NCI-H2171 treated with DMSO at 0.1 percent for 48 hours (cell line): ENCODE measurements around the gene TSPAN32.

Source experiments
- DNase-seq: peaks from one replicate; lab custom pipeline; 2025; lab: John Stamatoyannopoulos, UW

Gene TSPAN32

GRCh38 chr11:2301631-2302305 lies at the start of gene TSPAN32, which contains the start of gene C11orf21:
Gene TSPAN32 (plus strand): TSS chr11:2302013. CDS start chr11:2302150, 137 bp downstream.
Gene C11orf21 (minus strand): TSS chr11:2301918. CDS start chr11:2301808, 110 bp downstream.
- no peak for DNase-seq

- no peak for DNase-seq
Measured at GRCh38 chr11:2252018-2252417, 49.8 kb upstream of the TSPAN32 start.

GRCh38 chr11:2256293-2256913 lies 45.4 kb upstream of the TSPAN32 start:
- no peak for DNase-seq

- no peak for DNase-seq
Measured at GRCh38 chr11:2256951-2257700, 44.7 kb upstream of the TSPAN32 start.

- DNase-seq, result no peak
Measured at GRCh38 chr11:2258501-2259465, 43.0 kb upstream of the TSPAN32 start.

- no peak for DNase-seq
Measured at GRCh38 chr11:2259466-2259830, 42.4 kb upstream of the TSPAN32 start.

GRCh38 chr11:2259897-2260451 lies 41.8 kb upstream of the TSPAN32 start:
- no peak for DNase-seq

- DNase-seq, result no peak
Measured at GRCh38 chr11:2260491-2261364, 41.1 kb upstream of the TSPAN32 start.

DNA sequence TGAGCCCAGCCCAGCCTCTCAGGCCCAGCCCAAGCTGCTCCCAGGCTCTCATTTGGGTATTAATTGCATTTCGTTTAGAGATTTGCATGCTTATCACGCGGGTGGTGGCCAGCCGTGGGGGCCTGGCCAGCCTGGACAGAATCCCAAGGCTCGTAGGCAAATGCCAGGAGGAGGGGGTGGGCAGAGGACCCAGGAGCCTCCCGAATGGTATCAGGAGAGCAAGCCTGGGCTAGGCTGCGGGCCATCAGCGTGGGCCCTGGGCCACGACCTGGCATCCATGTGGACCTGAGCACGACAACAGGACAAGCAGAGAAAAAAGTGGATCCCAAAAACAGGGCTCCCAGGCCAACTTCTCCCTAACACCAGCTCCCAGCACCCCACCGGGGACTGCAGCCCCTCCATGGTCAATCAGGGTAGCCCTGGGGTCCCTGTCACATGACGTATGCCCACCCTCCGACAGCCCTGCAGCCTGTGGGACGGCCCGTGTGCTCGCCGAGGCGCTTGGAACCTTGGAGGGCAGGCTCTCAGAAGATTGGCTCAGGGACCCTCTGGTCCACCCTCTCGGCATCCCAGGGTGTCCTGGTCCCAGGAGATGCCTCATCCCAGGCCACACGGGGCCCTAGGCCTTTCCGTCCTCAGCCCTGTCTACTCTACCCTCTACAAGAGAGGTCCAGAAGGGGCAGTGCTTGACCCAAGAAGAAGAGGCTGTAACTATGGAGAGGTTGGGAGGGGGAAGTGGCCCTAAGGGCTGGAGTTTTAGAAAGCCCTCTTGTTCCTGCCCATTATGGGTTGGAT lies 40.2 kb upstream of the TSPAN32 start:
- DNase-seq, result no peak

GRCh38 chr11:2262301-2263070 lies 39.3 kb upstream of the TSPAN32 start:
- no peak for DNase-seq

DNA sequence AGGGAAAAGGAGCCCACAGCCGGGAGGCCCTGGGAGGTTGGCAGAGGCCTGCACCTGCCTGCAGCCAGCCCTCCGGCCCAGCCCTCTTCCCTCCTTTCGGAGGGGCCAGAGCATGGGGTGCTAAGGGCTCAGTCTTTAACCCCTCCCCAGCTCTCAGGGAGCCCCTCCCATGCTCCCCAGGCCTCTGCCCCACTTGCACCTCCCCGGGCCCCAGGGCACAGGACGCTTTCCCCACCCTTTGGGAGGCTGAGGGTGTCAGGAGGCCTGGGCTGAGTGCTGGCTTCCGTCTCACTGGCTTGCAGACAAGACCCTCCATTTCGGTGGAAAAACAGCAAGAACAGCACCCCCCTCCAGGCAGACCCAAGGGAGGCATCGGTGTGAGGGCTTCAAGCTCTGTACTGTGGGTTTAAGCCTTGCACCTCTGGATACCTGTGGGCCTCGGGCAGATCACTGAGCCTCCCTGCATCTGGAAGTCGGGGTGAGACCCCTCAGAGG lies 38.7 kb upstream of the TSPAN32 start:
- no peak for DNase-seq

DNA sequence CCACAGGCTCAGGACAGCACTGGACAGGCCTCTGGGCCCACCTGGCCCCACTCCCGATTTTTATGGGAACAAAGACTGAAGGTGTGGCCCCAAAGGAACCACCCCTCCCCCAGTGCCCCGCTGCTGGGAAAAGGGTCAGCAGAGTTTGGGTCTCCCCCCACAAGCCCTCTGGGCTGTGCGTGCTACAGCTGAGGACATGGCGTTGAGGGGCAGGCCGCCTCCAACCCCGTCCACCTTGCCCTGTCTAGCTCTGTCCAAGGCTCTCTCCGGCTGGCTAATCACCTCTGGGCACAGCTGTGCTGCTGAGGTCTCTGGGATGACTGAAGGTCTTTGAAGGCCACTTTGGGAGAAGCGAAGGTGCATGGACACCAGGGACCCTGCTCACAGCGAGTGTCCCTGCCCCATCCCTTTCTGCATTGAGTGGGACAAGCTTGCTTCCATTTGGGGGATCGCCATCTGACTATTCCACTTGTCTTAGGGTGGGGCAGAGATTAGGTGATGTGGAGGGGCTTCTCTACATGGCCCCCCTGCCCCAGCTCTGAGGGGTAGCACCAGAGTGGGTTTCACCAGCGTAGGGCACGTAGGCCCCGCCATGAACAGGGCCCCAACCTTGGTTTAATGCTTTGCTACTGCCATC lies 38.0 kb upstream of the TSPAN32 start:
- no peak for DNase-seq

DNA sequence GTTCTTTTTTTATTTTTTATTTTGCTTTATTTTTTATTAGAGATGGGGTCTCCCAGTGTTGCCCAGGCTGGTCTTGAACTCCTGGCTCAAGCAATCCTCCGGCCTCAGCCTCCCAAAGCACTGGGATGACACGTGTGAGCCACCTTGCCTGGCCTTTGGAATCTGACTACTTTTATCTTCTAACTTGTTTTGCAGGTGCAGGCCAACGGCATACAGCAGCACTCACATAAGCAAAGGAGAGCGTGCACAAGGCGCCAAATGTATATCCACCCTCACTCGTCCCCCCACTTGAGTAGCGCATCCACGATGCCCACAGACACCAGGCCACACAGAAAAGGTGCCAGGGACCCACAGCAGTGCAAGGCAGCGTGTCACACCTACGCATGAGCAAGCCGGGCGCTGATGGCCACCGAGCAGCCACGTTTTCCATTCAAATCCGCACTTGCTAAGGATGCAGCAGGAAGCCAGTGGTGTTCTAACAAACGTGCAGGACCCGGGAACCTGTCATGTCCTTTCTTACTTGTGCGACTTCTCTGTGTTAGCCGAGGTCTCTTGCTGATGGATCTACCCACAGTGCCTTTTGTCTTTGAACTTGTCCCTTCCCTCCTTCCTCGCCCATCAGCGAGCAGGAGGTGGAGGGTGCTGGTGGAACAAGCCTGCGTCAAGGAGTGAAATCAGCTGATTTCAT lies 37.3 kb upstream of the TSPAN32 start:
- DNase-seq, result no peak

GRCh38 chr11:2265396-2265795 lies 36.4 kb upstream of the TSPAN32 start:
- no peak for DNase-seq

DNA sequence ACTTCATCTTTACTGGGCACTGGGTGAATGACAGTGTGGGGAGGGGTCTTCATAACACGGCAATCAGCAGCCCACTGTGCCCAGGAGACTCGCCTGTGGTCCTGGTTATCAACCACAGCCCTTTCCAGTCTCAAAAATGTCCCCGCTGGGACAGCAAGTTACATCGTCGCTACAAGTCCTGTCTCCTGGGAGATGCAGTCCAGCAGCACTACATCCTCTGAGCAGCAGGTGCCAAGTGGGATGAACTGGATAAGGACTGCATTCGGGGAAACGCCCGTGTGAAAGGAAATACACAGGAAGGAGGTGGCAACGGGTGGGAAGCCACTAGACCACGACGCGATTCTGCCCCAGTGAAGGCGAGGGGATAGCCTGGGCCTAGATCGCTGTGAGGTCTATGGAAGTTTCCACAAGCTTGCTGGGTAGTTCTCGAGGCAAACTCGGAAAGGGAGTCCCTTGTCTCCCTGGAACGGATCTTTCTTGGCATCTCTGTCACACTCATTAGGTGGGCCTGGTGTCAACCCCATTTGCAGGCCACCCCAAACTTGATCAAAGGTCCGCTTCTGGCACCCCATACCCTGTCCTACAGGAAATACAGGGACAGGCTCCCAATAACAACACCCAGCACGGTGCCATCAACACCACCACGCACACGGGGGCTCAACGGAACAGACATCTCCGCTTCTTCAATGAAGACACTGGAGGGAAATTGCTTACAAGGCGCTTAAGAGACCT lies 35.8 kb upstream of the TSPAN32 start:
- no peak for DNase-seq

- DNase-seq, result no peak
Measured at GRCh38 chr11:2266586-2267305, 35.1 kb upstream of the TSPAN32 start.
